Left ventricle myocardium inferior (tissue), 1 donor: Measurements from ENCODE around the gene RAD51B. TPM values are rescaled to one million over a fixed set of nuclear protein-coding genes. Genes with fewer than 3 reads are reported as not detected.

Experiments
- DNase-seq: peaks from one replicate; pipeline ENCODE4 v3.0.0-alpha.2; 2020
- H3K27ac ChIP-seq: fragments of 200-600 bp; replicated peaks from 2 replicates; pipeline ENCODE4 v1.8.0; 2021
- H3K27me3 ChIP-seq: fragments of 200-600 bp; 2 replicates; pipeline ENCODE4 v1.8.0; 2021; ENCODE audit warnings: low read depth
- H3K36me3 ChIP-seq: fragments of 200-600 bp; 2 replicates; pipeline ENCODE4 v1.8.0; 2021
- H3K4me1 ChIP-seq: fragments of 200-600 bp; 2 replicates; pipeline ENCODE4 v1.8.0; 2021
- H3K4me3 ChIP-seq: fragments of 200-600 bp; 2 replicates; pipeline ENCODE4 v1.8.0; 2021; ENCODE audit warnings: mild to moderate bottlenecking, moderate library complexity
- H3K9me3 ChIP-seq: fragments of 200-600 bp; replicated peaks from 2 replicates; pipeline ENCODE4 v1.8.0; 2021
- intact Hi-C: fragments of 100-400 bp; cut with micrococcal nuclease; formaldehyde crosslinking; loops from one replicate; pipeline ENCODE4 v1.11.0; 2022
- total RNA-seq: library from RNA; stranded (reverse); fragmentation: NEBNext Ultra II Directional; extraction: Animal tissue kit (Norgen Biotek cat#: 25700); gene quantifications from one replicate; pipeline ENCODE4 v1.2.1, GENCODE V29; 2021
- TF ChIP-seq, protein P1 (sequence below): fragments of 200-600 bp; IDR thresholded peaks from 2 replicates; pipeline ENCODE4 v1.8.0; 2021; ENCODE audit warnings: antibody characterized with exemption, mild to moderate bottlenecking, borderline replicate concordance
- donor health status: DM: no; HTN: yes; CAD: no; lungs with severe emphysema.

The RAD51B gene
- total RNA-seq, 1 donor from 2014 or later = 2.4 TPM

DNA sequence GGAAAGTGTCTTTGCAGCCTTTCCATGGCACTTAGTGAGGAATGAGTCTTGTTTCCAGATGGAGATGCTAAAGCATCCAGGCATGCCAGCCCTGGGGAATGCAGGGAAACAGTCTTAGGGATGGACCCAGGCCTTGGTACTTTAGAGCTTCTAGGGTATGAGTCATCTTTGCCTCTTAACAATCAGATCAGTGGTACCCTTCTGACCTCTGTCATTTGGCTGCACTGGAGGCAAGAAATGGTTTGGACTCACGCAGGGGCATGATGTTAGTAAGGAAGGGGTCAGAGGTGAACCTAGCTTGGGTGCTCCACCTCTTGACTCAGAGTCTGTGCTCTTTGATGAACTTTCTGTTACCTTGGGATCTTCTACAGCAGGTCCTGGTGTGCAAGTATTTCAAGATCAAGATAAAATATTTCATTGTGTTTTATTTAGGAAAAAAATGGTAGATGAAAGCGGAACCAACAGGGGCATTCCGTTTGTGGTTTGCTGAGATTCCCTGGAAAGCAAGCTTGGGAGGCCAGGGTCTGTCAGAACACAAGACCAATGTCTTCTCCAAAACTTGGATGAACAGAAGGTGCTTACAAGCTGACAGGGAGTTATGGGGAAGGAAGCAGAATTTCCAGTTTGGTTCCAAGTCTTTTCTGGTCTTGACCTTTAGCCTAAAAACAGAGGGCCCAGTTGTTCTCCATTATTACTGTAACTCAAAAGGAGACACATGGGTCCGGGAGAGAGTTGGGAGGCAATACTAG is 757.1 kb downstream of the RAD51B start:
- Histone ChIP-seq H3K4me1 (peaks cover 27% of the 10 kb centered on the region), H3K27me3 (no peaks in the 10 kb centered on the region), H3K4me3 (no peak overlapping the region), H3K9me3 (no peaks in the 10 kb centered on the region), H3K36me3 (no peaks in the 10 kb centered on the region), H3K27ac (peak overlapping the region; percentile 75)
- no peak for DNase-seq
- TF ChIP-seq, protein P1, sequence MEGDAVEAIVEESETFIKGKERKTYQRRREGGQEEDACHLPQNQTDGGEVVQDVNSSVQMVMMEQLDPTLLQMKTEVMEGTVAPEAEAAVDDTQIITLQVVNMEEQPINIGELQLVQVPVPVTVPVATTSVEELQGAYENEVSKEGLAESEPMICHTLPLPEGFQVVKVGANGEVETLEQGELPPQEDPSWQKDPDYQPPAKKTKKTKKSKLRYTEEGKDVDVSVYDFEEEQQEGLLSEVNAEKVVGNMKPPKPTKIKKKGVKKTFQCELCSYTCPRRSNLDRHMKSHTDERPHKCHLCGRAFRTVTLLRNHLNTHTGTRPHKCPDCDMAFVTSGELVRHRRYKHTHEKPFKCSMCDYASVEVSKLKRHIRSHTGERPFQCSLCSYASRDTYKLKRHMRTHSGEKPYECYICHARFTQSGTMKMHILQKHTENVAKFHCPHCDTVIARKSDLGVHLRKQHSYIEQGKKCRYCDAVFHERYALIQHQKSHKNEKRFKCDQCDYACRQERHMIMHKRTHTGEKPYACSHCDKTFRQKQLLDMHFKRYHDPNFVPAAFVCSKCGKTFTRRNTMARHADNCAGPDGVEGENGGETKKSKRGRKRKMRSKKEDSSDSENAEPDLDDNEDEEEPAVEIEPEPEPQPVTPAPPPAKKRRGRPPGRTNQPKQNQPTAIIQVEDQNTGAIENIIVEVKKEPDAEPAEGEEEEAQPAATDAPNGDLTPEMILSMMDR = no peak
- intact Hi-C loops = no loop called here

DNA sequence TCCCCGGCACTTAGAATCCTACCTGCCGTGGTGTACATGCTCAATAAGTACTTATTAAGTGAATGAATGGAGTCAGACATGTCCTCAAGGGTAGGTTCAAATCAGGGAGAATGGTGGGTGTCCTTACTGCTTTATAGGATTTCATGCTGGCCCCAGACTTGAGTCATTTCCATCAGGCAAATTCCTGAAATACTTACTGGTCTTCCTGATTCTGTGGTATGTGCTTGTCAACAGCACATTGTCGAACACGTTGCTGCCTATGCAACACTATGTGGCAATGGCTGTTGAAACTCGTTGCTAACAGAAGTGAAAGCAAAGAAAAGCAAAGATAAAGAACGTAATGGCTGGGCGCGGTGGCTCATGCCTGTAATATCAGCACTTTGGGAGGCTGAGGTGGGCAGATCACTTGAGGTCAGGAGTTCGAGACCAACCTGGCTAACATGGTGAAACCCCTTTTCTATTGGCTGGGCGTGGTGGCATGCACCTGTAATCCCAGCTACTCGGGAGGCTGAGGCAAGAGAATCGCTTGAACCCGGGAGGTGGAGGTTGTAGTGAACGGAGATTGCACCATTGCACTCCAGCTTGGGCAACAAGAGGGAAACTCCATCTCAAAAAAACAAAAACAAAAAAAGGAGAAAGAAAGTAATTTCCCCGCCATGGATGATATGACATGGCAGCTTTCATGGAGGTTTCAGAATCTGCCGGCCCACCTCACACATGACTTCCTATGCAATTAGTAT is 758.4 kb downstream of the RAD51B start:
- Histone ChIP-seq H3K4me3 (no peak overlapping the region), H3K27me3 (no peaks in the 10 kb centered on the region), H3K4me1 (peaks cover 27% of the 10 kb centered on the region), H3K27ac (peak overlapping the region; percentile 75), H3K36me3 (no peaks in the 10 kb centered on the region), H3K9me3 (no peaks in the 10 kb centered on the region)
- TF ChIP-seq, protein P1 = no peak
- peak; percentile 55 for DNase-seq
- intact Hi-C loops = no loop called here

DNA sequence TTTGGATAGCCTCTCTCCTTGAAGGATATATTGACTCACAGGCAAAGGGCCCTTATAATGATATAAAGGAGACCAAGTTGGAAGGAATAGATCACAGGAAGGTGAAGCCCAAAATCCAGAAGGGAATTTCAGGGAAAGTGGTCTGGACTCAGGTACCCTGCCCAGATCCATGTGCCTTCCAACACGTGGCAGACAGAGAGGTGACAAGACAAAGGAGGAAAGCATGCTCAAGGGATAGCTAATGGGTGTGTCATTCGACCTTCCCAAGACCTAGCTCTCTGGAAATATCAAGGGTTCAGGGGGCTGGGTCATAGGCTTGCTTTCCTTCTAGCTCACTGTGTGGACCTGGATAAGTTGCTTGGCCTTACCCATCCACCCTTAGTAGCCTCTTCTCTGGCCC is 759.0 kb downstream of the RAD51B start:
- Histone ChIP-seq H3K9me3 (no peaks in the 10 kb centered on the region), H3K4me1 (peaks cover 27% of the 10 kb centered on the region), H3K4me3 (no peak overlapping the region), H3K27me3 (no peaks in the 10 kb centered on the region), H3K36me3 (no peaks in the 10 kb centered on the region), H3K27ac (peak overlapping the region; percentile 75)
- intact Hi-C loops = no loop called here
- TF ChIP-seq, protein P1 = no peak
- DNase-seq = no peak

DNA sequence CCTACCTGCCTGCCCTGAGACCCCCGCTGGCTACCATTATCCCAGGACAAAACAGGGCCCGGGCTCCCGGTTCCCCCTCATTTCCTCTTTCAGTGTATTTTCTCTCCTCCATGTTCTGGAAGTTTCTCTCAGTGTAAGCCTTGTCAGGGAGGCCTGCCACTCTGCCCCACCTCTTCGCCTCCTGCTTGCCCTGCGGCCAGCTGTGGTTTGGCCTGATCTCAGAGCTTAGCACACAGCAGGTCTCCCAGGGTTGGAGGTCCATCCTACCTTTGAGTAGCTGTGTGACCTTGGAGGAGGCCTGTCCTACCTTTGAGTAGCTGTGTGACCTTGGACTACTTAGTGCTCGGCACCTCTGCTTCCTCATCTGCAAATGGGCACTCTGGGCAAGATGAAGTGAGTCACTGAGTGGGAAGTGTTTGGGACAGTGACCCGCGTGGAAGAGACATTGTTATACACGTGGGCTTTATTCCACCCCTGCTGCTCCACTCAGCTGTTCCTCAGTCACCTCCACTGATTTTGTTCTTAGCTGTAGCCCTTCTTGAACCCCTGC is 760.6 kb downstream of the RAD51B start:
- no peak for DNase-seq
- TF ChIP-seq, protein P1 = no peak
- H3K4me1 ChIP-seq = peaks cover 43% of the 10 kb centered on the region

DNA sequence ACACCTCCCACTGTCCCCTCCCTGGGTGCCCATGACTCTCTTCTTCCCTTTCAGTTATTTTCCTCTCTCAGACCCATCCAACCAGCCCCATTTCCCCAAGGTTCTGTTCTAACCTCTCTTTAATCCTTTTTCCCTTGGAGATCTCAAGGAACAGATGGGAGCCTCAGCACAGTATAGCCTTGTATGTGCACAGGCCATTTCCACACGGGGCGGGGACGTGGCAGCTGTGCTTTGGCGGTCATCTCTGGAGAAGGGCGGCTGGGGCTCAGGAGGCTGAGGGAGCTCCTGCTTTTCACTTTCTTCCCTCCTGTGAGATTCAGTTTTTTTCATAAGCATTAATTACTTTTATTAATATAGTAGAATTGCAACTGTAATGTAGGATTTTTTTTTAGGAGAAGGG is 761.1 kb downstream of the RAD51B start:
- Histone ChIP-seq H3K36me3 (no peaks in the 10 kb centered on the region), H3K9me3 (no peaks in the 10 kb centered on the region), H3K4me3 (no peak overlapping the region), H3K27me3 (no peaks in the 10 kb centered on the region), H3K27ac (no peak overlapping the region), H3K4me1 (peaks cover 45% of the 10 kb centered on the region)
- intact Hi-C loops = no loop called here
- DNase-seq = no peak
- TF ChIP-seq, protein P1 = no peak

More for the DNA sequence above, 760.6 kb downstream of the RAD51B start:
- H3K27me3 ChIP-seq = no peaks in the 10 kb centered on the region
- H3K36me3 ChIP-seq = no peaks in the 10 kb centered on the region
- no peak overlapping the region for H3K4me3 ChIP-seq
- H3K27ac ChIP-seq = no peak overlapping the region
- intact Hi-C loops = no loop called here
- no peaks in the 10 kb centered on the region for H3K9me3 ChIP-seq
